Common myeloid progenitor, CD34-positive (primary cell): ENCODE measurements around the gene LYSMD1.
"Not testable (repeated sequence)": the region's sequence is repeated elsewhere in the genome, so short reads cannot be mapped to it uniquely, and the experiment has no call there.

ENCODE experiments used
- CTCF ChIA-PET: fragments of 350-600 bp; sonication (Branson Sonifier 250); formaldehyde crosslinking; loops from one replicate; lab custom pipeline; 2021; ENCODE audit warnings: antibody characterized with exemption; lab: Charles Lee
- POLR2A ChIA-PET: fragments of 350-600 bp; sonication (Branson Sonifier 250); formaldehyde crosslinking; loops from one replicate; lab custom pipeline; 2021; ENCODE audit warnings: antibody characterized with exemption; lab: Charles Lee
- DNase-seq, 3 donors: peaks; one replicate each; pipeline versions ENCODE4 v3.0.0 to v3.0.0-alpha.2; 2013
- H3K27ac ChIP-seq, 2 experiments: 1 replicate in 1 of 2; 2 replicates in 1 of 2; pipeline ENCODE4 v1.7.0; 2013; ENCODE audit warnings: inconsistent platforms in 2 of 2, low read length in 2 of 2, mild to moderate bottlenecking in 2 of 2, low read depth in 1 of 2, moderate library complexity in 1 of 2; ENCODE audit not compliant: severe bottlenecking in 2 of 2, insufficient read depth in 1 of 2, poor library complexity in 1 of 2
- H3K27me3 ChIP-seq, 5 experiments: replicated peaks in 2 of 5; 1 replicate in 3 of 5; 2 replicates in 2 of 5; pipeline versions ENCODE4 v1.6.1 to v1.7.0; 2013; ENCODE audit warnings: low read length in 4 of 5, mild to moderate bottlenecking in 2 of 5, moderate library complexity in 2 of 5, inconsistent platforms in 1 of 5; ENCODE audit not compliant: insufficient read depth in 5 of 5, control insufficient read depth in 4 of 5
- H3K36me3 ChIP-seq, 4 experiments: 1 replicate in 2 of 4; 2 replicates in 2 of 4; pipeline versions ENCODE4 v1.6.1 to v1.7.0; 2013; ENCODE audit warnings: low read length in 3 of 4, control low read depth in 1 of 4, mild to moderate bottlenecking in 1 of 4; ENCODE audit not compliant: control insufficient read depth in 4 of 4, insufficient read depth in 4 of 4
- H3K4me1 ChIP-seq, 4 experiments: 1 replicate in 3 of 4; 2 replicates in 1 of 4; pipeline versions ENCODE4 v1.6.1 to v1.7.1; 2013; ENCODE audit warnings: low read length in 3 of 4, mild to moderate bottlenecking in 3 of 4, control low read depth in 1 of 4, inconsistent platforms in 1 of 4, moderate library complexity in 1 of 4; ENCODE audit not compliant: control insufficient read depth in 4 of 4, insufficient read depth in 4 of 4; ENCODE audit errors: control extremely low read depth in 1 of 4
- H3K4me3 ChIP-seq, 7 experiments: 1 replicate in 4 of 7; 2 replicates in 3 of 7; pipeline versions ENCODE4 v1.5.1 to v1.7.0; 2013; ENCODE audit warnings: mild to moderate bottlenecking in 7 of 7, low read length in 6 of 7, moderate library complexity in 6 of 7, inconsistent platforms in 2 of 7, low read depth in 2 of 7, control low read depth in 1 of 7; ENCODE audit not compliant: insufficient read depth in 4 of 7, control insufficient read depth in 1 of 7; ENCODE audit errors: extremely low read depth in 1 of 7
- H3K9me3 ChIP-seq, 5 experiments: 1 replicate in 4 of 5; 2 replicates in 1 of 5; pipeline versions ENCODE4 v1.6.1 to v1.7.1; 2013; ENCODE audit warnings: low read length in 4 of 5, mild to moderate bottlenecking in 2 of 5, inconsistent platforms in 1 of 5, low read depth in 1 of 5, moderate library complexity in 1 of 5; ENCODE audit not compliant: control insufficient read depth in 4 of 5, insufficient read depth in 2 of 5; ENCODE audit errors: control extremely low read depth in 1 of 5
- WGBS: methylation state at CpG from one replicate; pipeline ENCODE4 v1.1.5; 2013; ENCODE audit not compliant: insufficient coverage; 5-methylcytosine and 5-hydroxymethylcytosine counted together

LYSMD1 gene

DNA sequence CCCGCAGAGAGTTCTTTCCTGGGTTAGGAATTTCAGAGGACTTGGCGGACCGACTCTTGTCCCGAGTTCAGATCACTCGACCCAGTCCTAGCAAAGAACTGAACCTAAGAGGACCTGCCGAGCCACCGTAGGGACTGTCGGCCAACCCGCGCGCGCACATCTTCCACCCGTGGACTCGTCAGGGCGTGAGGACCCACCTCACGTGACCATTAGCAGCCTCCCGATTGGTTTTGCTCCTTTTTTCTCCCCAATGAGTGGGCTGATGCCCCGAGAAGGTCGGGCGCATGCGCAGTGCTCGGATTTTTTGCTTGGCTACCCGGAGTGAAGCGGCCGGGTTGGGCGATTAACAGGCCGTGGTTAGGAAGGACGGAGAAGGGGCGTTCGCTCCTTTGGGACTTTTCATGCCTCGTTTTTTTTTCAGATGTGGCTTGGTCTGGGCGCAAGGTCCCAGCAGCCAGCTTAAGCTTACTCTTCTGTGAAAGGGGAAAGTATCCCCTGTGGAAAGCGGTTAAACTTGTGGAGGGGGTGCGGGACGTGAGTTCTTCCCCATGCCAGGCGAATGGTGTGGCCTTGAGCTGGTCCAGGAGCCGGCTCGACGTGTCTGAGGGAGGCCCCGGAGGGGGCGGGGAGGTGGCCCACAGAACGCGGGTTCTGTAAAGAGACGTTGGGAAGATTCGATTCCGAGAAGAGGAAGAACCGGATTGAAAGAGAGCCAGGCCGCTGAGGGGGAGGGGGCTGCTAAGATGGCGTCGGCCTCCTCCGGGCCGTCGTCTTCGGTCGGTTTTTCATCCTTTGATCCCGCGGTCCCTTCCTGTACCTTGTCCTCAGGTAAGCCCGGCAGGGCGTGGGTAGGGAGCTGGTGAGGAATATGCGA, 32.8 kb upstream of the LYSMD1 start, which contains the start of gene PIP5K1A:
TSS of gene PIP5K1A (plus strand) at position 299 of the 874 bp plus-strand sequence. CDS start at position 744, 445 bp downstream.
- POLR2A ChIA-PET: no interaction called here
- CTCF ChIA-PET: interaction anchor here (0.9 to 1.3 kb wide), 7 partner anchors 14 to 53 kb away, joined by 3 to 5 read pairs (median 4); partner anchors contain the start of gene TNFAIP8L2
- 0% methylated on average over 50 of the region's 60 CpGs for WGBS
- no peaks in the 10 kb centered on the region for H3K27me3 ChIP-seq
- H3K9me3 ChIP-seq: no peaks in the 10 kb centered on the region
- peak within 1 kb of the TSS; percentile 79 to 92 for H3K27ac ChIP-seq
- peaks cover 0 to 9% (median 3%) of the 10 kb centered on the region in 4 experiments for H3K36me3 ChIP-seq
- peak within 1 kb of the TSS; percentile 80 to 100 (median 98) for H3K4me3 ChIP-seq
- peak; percentile 98 to 99 (median 99) for DNase-seq
- H3K4me1 ChIP-seq: peaks cover 15 to 43% (median 34%) of the 10 kb centered on the region in 4 experiments

DNA sequence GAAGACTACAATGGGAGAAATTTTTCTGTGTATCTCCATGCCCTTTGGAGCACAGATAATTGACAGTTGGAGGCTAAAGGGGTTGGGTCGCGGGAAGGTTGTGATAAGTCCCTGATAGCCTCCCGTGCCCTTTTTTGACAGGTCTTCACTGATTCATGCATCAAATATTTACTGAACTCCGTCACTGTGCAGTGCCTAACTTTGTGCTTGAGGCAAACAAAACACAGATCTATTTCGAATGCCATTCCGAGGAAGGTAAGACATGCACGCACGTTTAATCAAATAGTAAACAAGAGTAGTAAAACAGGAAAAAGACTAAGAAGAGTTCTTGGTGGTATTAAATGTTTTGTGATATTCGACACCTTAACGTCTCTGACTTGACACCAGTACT, 32.2 kb upstream of the LYSMD1 start:
- peaks cover 15 to 42% (median 34%) of the 10 kb centered on the region in 4 experiments for H3K4me1 ChIP-seq
- peak overlapping the region; percentile 80 to 100 (median 98) for H3K4me3 ChIP-seq
- POLR2A ChIA-PET: no interaction called here
- CTCF ChIA-PET: interaction anchor here (1.1 to 7.7 kb wide), 2 partner anchors 41 to 53 kb away, joined by 4 to 52 read pairs; partner anchors contain the start of gene TNFAIP8L2
- H3K27ac ChIP-seq: peak overlapping the region in 1 of 2 experiments; percentile 92
- H3K27me3 ChIP-seq: no peaks in the 10 kb centered on the region
- H3K36me3 ChIP-seq: peaks cover 0 to 3% (median 2%) of the 10 kb centered on the region in 4 experiments
- DNase-seq: no peak
- no peaks in the 10 kb centered on the region for H3K9me3 ChIP-seq
- 28% methylated on average over 10 of the region's 10 CpGs for WGBS

DNA sequence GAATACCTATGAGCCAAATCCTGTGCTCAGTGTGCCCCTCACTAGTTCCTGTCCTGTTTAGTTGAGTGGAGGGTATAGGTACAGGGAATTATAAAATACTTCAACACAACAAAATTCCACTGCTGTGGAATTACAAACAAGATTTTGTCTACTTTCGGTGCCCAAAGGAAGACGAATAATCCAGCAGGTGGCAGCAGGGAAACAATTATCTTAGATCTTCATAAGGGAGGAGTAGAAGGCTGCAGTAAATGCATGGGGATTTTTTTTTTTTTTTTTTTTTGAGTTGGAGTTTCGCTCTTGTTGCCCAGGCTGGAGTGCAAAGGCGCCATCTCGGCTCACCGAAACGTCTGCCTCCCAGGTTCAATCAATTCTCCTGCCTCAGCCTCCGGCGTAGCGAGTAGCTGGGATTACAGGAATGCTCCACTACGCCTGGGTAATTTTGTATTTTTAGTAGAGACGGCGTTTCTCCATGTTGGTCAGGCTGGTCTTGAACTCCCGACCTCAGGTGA, 30.6 kb upstream of the LYSMD1 start:
- 42% methylated on average over 2 of the region's 14 CpGs for WGBS
- Histone ChIP-seq H3K4me3 (peak overlapping the region in 2 of 7 experiments; percentile 11 to 57), H3K27ac (no peak overlapping the region), H3K9me3 (no peaks in the 10 kb centered on the region), H3K4me1 (peaks cover 11 to 27% (median 20%) of the 10 kb centered on the region in 4 experiments), H3K27me3 (peaks cover 0 to 3% (median 0%) of the 10 kb centered on the region in 5 experiments), H3K36me3 (no peaks in the 10 kb centered on the region)
- POLR2A ChIA-PET: no interaction called here
- peak; percentile 83 to 86 (median 85) for DNase-seq
- CTCF ChIA-PET: interaction anchor here (0.6 to 7.7 kb wide), 2 partner anchors 54 to 283 kb away, joined by 3 to 52 read pairs; no protein-coding TSS in a partner anchor

DNA sequence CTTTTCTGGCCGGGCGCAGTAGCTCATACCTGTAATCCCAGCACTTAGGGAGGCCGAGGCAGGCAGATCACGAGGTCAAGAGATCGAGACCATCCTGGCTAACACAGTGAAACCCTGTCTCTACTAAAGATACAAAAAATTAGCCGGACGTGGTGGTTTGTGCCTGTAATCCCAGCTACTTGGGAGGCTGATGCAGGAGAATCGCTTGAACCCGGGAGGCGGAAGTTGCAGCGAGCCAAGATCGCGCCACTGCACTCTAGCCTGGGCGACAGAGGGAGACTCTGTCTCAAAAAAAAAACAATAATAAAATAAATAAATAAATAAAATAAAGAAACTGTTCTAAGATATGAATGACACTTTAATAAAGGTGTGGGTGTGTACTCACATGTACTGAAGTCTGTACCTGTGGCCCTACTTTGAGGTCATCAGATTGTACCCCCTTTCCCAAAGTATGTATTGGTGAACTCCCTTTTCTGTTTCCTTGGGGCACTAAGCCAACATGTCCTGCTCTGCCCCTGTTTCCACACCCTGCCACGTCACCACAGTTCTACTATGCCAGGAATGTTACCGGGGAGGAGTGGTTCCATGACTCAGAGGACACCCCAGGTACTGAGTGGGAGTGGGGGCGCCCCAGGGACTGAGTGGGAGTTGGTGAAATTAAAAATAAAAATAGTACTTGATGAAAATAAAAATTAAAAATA, 29.3 kb upstream of the LYSMD1 start:
- H3K27me3 ChIP-seq, DNase-seq, H3K4me3 ChIP-seq, H3K36me3 ChIP-seq, H3K27ac ChIP-seq, H3K9me3 ChIP-seq: not testable (repeated sequence)
- WGBS: 95% methylated on average over 8 of the region's 17 CpGs
- ChIA-PET CTCF (interaction anchor here (1.0 to 7.7 kb wide), 4 partner anchors 17 to 95 kb away, joined by 3 to 52 read pairs (median 4); no protein-coding TSS in a partner anchor), POLR2A (interaction anchor here (0.7 kb wide), 1 partner anchor 133 kb away, joined by 3 read pairs; no protein-coding TSS in a partner anchor)
- H3K4me1 ChIP-seq: peaks cover 11 to 24% (median 16%) of the 10 kb centered on the region in 4 experiments

DNA sequence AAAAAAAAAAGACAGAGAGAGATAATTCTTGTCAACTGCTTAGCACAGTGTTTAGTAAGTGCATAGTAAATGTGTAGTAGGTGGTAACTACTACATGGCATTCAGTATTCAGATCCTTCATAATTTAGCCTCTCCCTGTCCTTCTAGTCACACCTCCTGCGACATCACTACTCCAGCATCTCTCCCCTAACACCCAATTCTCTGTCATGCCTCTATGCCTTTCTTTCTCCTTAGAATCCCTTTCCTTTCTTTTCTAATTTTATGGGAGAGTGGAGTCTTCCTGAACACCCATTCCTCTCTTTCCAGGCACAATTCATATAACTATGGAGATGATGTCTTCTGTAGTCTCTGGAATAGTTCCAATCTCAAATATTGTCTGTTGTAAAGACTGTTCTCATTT, 28.2 kb upstream of the LYSMD1 start:
- Histone ChIP-seq H3K27ac (no peak overlapping the region), H3K4me1 (peaks cover 5 to 19% (median 12%) of the 10 kb centered on the region in 4 experiments), H3K9me3 (no peaks in the 10 kb centered on the region), H3K36me3 (no peaks in the 10 kb centered on the region), H3K4me3 (no peak overlapping the region), H3K27me3 (peaks cover 0 to 3% (median 0%) of the 10 kb centered on the region in 5 experiments)
- DNase-seq: no peak
- ChIA-PET POLR2A (no interaction called here), CTCF (interaction anchor here (0.6 to 7.7 kb wide), 2 partner anchors 57 to 409 kb away, joined by 3 to 52 read pairs; no protein-coding TSS in a partner anchor)
- no CpG with 5 or more reads among the region's 1 CpG for WGBS

DNA sequence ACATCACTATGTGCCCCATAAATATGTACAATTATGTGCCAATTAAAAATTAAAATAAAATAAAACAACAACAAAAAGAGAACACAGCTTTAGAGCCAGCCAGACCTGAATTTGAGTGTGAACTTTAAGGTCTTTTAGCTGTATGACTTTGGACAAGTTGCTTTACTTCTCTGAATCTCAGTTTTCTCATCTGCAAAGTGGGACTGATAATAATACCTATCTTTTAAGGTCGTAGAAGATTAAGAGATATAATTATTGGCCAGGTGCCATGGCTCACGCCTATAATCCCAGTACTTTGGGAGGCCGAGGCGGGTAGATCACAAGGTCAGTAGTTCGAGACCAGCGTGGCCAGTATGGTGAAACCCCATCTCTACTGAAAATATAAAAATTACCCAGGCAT, 27.6 kb upstream of the LYSMD1 start:
- Histone ChIP-seq H3K27ac (no peak overlapping the region), H3K4me1 (peaks cover 8 to 25% (median 16%) of the 10 kb centered on the region in 4 experiments), H3K27me3 (peaks cover 0 to 3% (median 0%) of the 10 kb centered on the region in 5 experiments), H3K4me3 (no peak overlapping the region), H3K36me3 (no peaks in the 10 kb centered on the region), H3K9me3 (no peaks in the 10 kb centered on the region)
- no peak for DNase-seq
- 79% methylated on average over 4 of the region's 6 CpGs for WGBS
- CTCF ChIA-PET: interaction anchor here (0.6 to 7.7 kb wide), 3 partner anchors 57 to 410 kb away, joined by 3 to 52 read pairs (median 3); no protein-coding TSS in a partner anchor
- POLR2A ChIA-PET: no interaction called here
